Activated naive CD8-positive, alpha-beta T cell treated with anti-CD3 and anti-CD28 coated beads, Interleukin-2, amount 10 ng/mL, durations not matched to agents 7 days and 5 days (primary cell): ENCODE data around the gene MBD4. TPM values are rescaled to one million over a fixed set of nuclear protein-coding genes. Genes with fewer than 3 reads are reported as not detected.
A peak's percentile ranks its signal among the peaks of the same experiment; 100 is the strongest.
"Not testable (repeated sequence)": the region's sequence is repeated elsewhere in the genome, so short reads cannot be mapped to it uniquely, and the experiment has no call there.

Experiments
- ATAC-seq: fragments of 150-1000 bp; cut with Tn5 transposase; one replicate; pipeline ENCODE4 v1.10.0; 2021; ENCODE audit warnings: low read depth, moderate library complexity
- POLR2A ChIA-PET: fragments of 350-600 bp; sonication (Branson Sonifier 250); formaldehyde crosslinking; loops from one replicate; lab custom pipeline; 2021; ENCODE audit warnings: antibody characterized with exemption; lab: Charles Lee
- DNase-seq: peaks from one replicate; pipeline ENCODE4 v3.0.0; 2021
- H3K27ac Mint-ChIP-seq: one replicate; pipeline ENCODE4 v1.8.0; 2022; ENCODE audit warnings: mild to moderate bottlenecking, mixed read lengths
- H3K27me3 Mint-ChIP-seq: one replicate; pipeline ENCODE4 v1.8.0; 2022; ENCODE audit warnings: mild to moderate bottlenecking, moderate library complexity, mixed read lengths
- H3K36me3 Mint-ChIP-seq: one replicate; pipeline ENCODE4 v1.8.0; 2021; ENCODE audit warnings: mild to moderate bottlenecking, mixed read lengths
- H3K4me1 Mint-ChIP-seq: one replicate; pipeline ENCODE4 v1.8.0; 2021; ENCODE audit warnings: mixed read lengths
- H3K4me3 Mint-ChIP-seq: one replicate; pipeline ENCODE4 v1.8.0; 2022; ENCODE audit warnings: mild to moderate bottlenecking, moderate library complexity, mixed read lengths
- H3K9me3 Mint-ChIP-seq: one replicate; pipeline ENCODE4 v1.8.0; 2021; ENCODE audit warnings: mixed read lengths
- total RNA-seq, 2 experiments: library from RNA; stranded (reverse); gene quantifications; one replicate each; pipeline ENCODE4 v1.2.3, GENCODE V29; 2021

The MBD4 gene
- 10 to 100 TPM; 49.0 to 57.6 TPM for total RNA-seq

DNA sequence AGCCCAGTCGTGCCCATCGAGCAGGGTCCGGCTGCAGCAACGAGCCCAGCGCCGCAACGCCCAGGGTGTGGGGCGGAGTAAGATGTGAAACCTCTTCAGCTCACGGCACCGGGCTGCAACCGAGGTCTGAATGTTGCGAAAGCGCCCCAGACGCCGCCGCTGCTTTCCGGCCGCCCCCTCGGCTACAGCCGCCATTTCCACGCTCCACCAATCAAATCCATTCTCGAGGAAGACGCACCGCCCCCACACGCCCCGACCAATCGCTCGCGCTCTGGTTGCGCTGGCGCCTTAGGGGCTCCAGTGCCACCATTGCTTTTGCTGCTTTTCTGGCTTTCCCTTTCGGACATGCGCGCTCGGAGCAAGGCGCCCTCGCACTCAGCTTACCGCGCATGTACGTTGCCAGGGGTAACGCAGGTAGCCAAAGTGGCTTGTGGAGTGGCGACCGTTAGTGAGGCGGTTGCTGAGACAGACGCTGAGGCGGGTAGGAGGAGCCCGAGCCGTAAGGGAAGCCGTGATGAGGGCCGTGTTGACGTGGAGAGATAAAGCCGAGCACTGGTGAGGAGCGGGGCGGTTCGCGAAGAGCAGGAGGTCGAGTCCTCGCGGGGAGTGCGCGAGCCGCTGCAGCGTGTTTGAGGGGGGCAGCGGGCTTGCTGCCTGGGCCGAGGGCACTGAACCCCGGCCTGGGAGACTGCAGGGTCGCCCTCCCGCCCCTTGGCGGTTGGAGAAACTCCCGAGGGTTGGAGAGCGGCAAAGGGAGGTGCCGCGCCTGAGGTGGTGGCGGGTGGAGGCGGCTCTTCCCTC lies at the start of gene MBD4, which contains the start of gene IFT122:
TSS of gene MBD4 (minus strand) at position 132 of the 801 bp plus-strand sequence. CDS start at position 17, 115 bp downstream.
TSS of gene IFT122 (plus strand) at position 408 of the 801 bp plus-strand sequence. CDS start at position 515, 107 bp downstream.
- POLR2A ChIA-PET = interaction anchor here (0.5 to 4.1 kb wide), 16 partner anchors 11 to 425 kb away, joined by 3 to 40 read pairs (median 3); partner anchors contain the start of genes EFCAB12 and RAB43
- Mint-ChIP-seq H3K27me3 (no peaks in the 10 kb centered on the region), H3K4me1 (peaks cover 41% of the 10 kb centered on the region), H3K4me3 (peak within 1 kb of the TSS; percentile 87), H3K9me3 (no peaks in the 10 kb centered on the region), H3K36me3 (peaks cover 15% of the 10 kb centered on the region), H3K27ac (peak within 1 kb of the TSS; percentile 95)
- ATAC-seq (peak; percentile 95), DNase-seq (peak; percentile 96)

DNA sequence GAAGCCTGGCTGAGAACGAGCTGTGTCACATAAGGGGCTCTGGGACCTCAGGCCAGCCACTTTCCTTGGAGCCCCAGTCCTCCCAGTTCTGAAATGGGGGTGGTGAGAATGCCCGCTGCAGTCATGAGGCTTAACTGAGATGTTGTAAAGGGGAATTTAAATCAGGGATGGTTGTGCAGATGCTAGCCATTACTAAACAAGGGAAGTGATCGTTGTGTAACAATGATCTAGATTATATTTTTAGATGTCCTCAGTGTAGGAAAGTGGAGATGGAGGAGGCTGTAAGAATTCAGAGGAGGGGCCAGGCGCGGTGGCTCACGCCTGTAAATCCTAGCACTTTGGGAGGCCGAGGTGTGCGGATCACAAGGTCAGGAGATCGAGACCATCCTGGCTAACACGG lies 49.5 kb upstream of the MBD4 start:
- POLR2A ChIA-PET = not testable (repeated sequence)

DNA sequence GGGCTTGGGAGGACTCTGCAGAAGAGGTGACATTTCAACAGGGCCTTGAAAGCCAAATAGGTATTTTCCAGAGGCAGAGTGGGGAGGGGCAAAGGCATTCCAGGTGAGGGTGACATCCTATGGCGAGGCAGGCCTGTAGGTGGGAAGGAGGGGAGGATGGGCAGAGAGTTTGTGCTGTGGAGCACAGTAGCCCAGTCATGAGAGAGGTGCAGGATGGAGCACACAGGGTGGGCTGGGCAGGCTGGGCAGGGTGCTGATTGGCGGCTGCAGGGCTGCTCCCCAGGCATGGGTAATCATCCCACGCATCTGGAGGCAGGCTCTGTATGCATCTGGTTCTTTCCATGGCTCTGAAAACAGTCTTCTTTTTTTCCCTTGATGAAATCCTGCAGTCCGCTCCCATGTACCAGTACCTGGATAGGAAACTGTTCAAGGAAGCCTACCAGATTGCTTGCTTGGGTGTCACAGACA lies 48.2 kb upstream of the MBD4 start:
- ATAC-seq, H3K4me1 Mint-ChIP-seq, DNase-seq, H3K27me3 Mint-ChIP-seq, H3K36me3 Mint-ChIP-seq, H3K27ac Mint-ChIP-seq, H3K9me3 Mint-ChIP-seq, POLR2A ChIA-PET, H3K4me3 Mint-ChIP-seq: not testable (repeated sequence)

More for the DNA sequence above, 49.5 kb upstream of the MBD4 start:
- not testable (repeated sequence) for H3K36me3 Mint-ChIP-seq, H3K27me3 Mint-ChIP-seq, H3K4me3 Mint-ChIP-seq, ATAC-seq, DNase-seq, H3K9me3 Mint-ChIP-seq, H3K27ac Mint-ChIP-seq, H3K4me1 Mint-ChIP-seq

DNA sequence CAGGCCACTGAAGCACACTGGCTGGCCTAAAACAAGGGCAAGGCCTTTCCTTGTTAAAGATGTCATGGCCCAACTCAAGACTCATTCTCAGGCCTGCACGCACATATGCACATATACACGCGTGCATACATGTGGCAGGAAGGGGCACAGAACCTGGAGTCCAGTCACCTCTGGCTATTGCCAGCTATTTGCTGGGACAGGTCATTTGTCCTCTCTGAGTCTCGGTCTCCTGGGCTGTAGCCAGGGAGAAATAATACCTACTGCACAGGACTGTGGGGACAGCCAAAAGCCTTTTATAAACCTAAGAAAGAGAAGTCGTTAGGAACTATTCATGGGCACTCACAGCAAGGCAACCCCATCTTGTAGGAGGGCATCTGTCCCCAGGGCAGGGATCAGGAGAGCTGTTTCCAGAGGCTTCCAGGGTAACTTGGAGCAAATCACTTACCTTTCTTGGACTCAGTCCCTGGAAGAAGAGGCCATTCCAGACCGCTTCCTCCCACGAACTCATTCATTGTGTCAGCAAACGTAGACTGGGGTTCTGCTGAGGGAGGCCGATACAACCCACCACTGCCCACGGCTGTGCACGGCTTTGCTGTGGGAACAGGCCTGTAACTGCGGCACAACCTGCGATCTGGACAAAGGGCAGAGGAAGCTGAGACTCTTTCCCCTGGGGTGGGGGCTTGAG lies 47.6 kb upstream of the MBD4 start:
- ATAC-seq (no peak), DNase-seq (no peak)
- H3K9me3 Mint-ChIP-seq = no peaks in the 10 kb centered on the region
- no peaks in the 10 kb centered on the region for H3K4me1 Mint-ChIP-seq
- no peaks in the 10 kb centered on the region for H3K27me3 Mint-ChIP-seq
- POLR2A ChIA-PET = no interaction called here
- no peak overlapping the region for H3K27ac Mint-ChIP-seq
- H3K4me3 Mint-ChIP-seq = no peak overlapping the region
- H3K36me3 Mint-ChIP-seq = peaks cover 3% of the 10 kb centered on the region

DNA sequence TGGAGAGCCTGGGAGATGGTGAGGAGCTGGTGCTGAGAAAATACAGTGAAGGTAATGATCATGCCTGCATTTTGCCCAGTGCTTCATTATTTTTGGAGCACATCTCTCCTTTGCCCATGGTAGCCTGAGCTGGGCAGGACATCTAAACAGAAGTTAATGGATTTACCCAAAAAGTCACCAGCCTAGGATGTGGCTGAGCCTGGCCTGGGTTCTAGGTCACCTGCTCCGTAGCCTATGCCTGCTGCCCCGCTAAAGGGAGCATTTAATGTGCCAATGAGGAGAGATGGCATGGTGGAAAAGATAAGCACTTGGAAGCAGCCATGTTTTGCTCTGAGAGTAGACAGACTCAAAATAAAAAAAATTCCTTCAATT lies 46.9 kb upstream of the MBD4 start:
- Mint-ChIP-seq H3K27ac (no peak overlapping the region), H3K4me3 (no peak overlapping the region), H3K27me3 (no peaks in the 10 kb centered on the region), H3K36me3 (peaks cover 3% of the 10 kb centered on the region), H3K9me3 (no peaks in the 10 kb centered on the region), H3K4me1 (peaks cover 6% of the 10 kb centered on the region)
- no peak for DNase-seq
- POLR2A ChIA-PET = no interaction called here
- ATAC-seq = no peak

DNA sequence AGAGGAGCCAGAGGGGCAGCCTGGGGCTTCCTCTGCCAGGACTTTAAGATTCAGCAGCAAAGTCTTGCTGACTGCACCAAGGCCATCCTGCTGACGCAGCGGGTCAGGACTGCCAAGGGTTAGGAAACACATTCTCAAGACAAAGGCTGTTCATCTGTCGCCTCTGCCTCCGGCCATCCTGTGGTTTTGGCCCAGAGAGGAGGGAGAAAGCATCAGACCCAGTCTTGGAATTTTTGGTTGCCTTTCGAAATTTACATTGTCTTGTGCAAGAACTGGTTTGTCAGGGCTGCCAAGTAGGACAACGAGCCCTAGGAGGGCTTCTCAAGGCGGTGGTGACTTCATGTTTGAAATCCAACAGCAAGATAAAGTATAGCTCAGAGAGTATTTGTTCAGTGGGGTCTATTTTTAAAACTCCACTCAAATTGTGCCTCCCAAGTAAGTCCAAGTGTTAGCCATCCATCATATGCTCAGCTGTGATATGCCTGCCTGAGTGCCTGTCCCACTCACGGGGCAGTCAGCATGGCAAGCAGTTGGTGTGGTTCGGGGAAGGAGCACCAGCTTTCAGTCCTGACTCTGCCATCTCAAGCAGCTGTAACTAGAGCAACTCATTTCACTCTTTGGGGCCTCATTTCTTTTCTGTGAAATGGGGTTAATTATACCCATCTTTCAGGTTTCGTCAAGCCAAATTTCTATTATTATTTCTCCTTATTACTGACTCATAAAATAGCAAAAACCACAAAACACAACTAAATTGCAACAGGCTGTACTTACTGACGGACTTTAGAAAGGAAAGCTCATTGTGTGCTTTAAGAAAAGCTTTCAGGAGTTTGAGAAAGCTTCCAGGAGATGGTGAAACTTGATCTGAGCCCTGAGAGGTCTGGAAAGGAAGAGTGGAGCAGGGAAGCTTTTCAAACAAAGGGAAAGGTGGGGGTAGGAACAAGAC lies 46.2 kb upstream of the MBD4 start:
- no peaks in the 10 kb centered on the region for H3K9me3 Mint-ChIP-seq
- POLR2A ChIA-PET = no interaction called here
- ATAC-seq = no peak
- H3K27me3 Mint-ChIP-seq = no peaks in the 10 kb centered on the region
- H3K27ac Mint-ChIP-seq = no peak overlapping the region
- peaks cover 6% of the 10 kb centered on the region for H3K4me1 Mint-ChIP-seq
- no peak for DNase-seq
- no peak overlapping the region for H3K4me3 Mint-ChIP-seq
- peaks cover 3% of the 10 kb centered on the region for H3K36me3 Mint-ChIP-seq

DNA sequence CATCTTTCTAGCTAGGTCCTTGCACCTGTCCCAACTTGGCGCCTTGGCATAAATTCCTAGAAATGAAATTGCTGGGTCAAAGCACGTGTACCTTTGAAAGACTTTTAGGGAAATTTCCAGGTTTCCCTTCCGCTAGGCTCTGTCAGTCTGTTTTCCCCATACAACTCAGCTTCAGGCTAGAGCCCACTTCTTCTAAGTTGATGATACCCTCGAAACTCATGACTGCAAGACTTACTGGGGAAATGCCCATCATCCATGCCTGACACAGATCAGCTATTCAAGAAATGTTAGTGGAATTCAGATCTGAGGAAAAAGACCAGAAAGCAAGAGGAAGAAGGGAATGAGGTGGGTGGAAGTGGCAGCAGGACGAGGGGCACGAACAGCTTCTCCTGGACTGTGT lies 45.4 kb upstream of the MBD4 start:
- H3K27ac Mint-ChIP-seq, ATAC-seq, H3K27me3 Mint-ChIP-seq, H3K4me3 Mint-ChIP-seq, H3K4me1 Mint-ChIP-seq, H3K36me3 Mint-ChIP-seq, DNase-seq, POLR2A ChIA-PET, H3K9me3 Mint-ChIP-seq: not testable (repeated sequence)

DNA sequence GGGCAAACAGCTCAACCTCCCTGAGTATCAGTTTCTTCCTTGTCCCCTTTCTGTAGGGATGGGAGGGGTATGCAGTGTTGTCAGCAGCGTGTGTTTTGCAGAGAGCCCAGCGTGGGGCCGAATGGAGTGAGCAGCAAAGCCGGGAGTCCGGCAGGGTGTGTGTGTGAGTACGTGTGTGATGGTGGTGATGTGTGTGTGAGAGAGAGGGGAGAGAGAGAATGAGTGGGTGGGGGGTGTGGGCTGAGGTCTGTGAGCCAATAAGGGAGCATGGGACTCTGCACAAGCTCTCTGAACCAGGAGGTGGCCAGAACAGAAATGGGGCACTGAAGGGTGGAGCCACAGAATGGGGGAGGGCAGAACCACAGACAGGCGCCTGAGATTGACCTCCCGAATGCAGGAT lies 44.1 kb upstream of the MBD4 start:
- Mint-ChIP-seq H3K4me3 (no peak overlapping the region), H3K27me3 (no peaks in the 10 kb centered on the region), H3K27ac (no peak overlapping the region), H3K4me1 (peaks cover 6% of the 10 kb centered on the region), H3K36me3 (peaks cover 5% of the 10 kb centered on the region), H3K9me3 (no peaks in the 10 kb centered on the region)
- no peak for DNase-seq
- ATAC-seq = no peak
- POLR2A ChIA-PET = no interaction called here

DNA sequence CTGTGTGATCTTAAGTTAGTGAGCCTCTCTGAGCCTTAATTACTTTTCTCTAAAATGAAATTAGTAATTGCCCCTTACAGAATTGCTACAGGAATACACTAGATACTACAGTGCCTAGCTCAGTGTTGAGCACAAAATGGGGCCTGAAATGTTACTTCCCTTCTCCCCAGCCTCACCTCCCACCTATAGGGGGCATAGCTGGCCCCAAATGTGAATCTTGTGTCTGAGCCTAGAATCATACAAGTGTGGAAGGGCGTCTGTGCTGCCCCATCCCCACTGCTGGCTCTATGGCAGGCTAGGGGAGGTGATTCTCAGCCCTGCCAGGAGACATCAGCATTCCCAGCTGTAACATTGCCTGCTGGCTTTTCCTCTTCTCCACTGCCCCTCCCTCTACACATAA lies 43.0 kb upstream of the MBD4 start:
- no peak overlapping the region for H3K27ac Mint-ChIP-seq
- peaks cover 6% of the 10 kb centered on the region for H3K4me1 Mint-ChIP-seq
- ATAC-seq (no peak), DNase-seq (no peak)
- no peaks in the 10 kb centered on the region for H3K9me3 Mint-ChIP-seq
- no peaks in the 10 kb centered on the region for H3K27me3 Mint-ChIP-seq
- POLR2A ChIA-PET = no interaction called here
- H3K4me3 Mint-ChIP-seq = no peak overlapping the region
- peaks cover 5% of the 10 kb centered on the region for H3K36me3 Mint-ChIP-seq

DNA sequence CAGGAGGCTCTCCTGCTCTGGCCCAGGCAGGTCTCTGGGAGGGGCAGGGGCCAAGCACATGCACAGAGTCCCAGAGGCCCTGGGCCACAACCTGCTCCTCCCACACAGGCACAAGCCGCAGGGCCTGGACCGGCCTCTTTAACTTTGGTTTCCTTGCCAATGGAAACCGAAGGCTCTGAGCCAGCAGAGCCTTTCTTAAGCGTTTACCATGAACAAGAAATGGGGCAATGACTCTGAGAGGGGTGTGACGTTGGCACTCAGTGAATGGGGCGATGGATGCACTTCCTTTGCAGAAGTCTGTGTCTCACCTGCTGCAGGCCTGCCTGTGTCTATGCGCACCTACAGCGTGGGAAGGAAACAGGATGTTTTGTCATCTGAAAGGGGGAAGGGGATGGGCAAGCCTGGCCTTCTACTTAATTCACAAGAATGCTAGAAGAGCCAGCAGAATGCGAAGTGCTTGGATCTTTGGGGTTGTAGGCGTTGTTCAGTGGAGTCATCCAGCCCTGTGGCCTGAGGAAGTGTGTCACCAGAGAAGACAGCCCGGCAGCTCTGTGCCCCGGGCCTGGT lies 42.1 kb upstream of the MBD4 start:
- H3K36me3 Mint-ChIP-seq = peaks cover 5% of the 10 kb centered on the region
- no peak overlapping the region for H3K4me3 Mint-ChIP-seq
- POLR2A ChIA-PET = no interaction called here
- no peaks in the 10 kb centered on the region for H3K9me3 Mint-ChIP-seq
- peak; percentile 76 for ATAC-seq
- H3K27me3 Mint-ChIP-seq = no peaks in the 10 kb centered on the region
- DNase-seq = no peak
- peaks cover 6% of the 10 kb centered on the region for H3K4me1 Mint-ChIP-seq
- peak overlapping the region; percentile 27 for H3K27ac Mint-ChIP-seq

DNA sequence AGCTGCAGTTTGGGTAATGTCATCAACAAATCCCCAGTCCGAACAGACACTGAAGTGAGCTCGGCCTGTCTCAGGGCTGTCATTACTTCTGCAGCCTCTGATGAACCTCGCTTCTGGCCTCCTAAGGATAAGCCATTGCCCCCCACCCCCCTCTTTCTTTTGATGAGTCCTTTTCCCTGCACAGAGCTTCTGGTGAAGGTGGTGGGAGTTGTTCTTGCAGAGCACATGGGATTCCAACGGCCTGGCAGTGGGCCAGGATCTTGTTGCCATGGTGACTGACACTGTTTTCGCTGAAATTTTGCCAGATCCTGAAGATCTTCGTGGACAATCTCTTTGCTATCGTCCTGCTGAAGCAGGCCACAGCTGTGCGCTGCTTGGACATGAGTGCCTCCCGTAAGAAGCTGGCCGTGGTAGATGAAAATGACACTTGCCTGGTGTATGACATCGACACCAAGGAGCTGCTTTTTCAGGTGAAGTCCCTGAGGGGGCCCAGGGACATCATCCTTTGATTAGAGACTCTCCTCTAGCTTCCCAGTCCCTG lies 41.5 kb upstream of the MBD4 start:
- H3K4me3 Mint-ChIP-seq, H3K36me3 Mint-ChIP-seq, ATAC-seq, H3K9me3 Mint-ChIP-seq, H3K4me1 Mint-ChIP-seq, DNase-seq, H3K27me3 Mint-ChIP-seq: not testable (repeated sequence)
- POLR2A ChIA-PET = interaction anchor here (0.8 kb wide), 1 partner anchor 41 kb away, joined by 3 read pairs; the partner anchor contains the start of genes IFT122 and MBD4
- H3K27ac Mint-ChIP-seq = peak overlapping the region; percentile 30

DNA sequence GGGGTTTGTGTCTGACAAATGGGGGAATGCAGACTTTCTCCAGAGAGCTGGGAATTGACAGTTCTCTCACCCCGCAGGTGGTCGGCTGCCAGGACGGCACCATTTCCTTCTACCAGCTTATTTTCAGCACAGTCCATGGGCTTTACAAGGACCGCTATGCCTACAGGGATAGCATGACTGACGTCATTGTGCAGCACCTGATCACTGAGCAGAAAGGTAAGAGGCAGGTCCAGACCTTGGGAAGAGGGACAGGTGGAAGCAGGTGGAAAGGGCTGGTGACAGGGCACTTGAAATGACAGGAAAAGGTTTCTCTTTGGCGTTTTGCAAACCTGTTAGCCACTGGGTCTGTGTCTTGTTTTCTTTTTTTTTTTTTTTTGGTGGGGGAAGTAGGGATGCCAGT lies 36.8 kb upstream of the MBD4 start:
- Mint-ChIP-seq H3K9me3 (no peaks in the 10 kb centered on the region), H3K27me3 (no peaks in the 10 kb centered on the region), H3K36me3 (peaks cover 5% of the 10 kb centered on the region), H3K4me1 (no peaks in the 10 kb centered on the region), H3K27ac (no peak overlapping the region), H3K4me3 (no peak overlapping the region)
- POLR2A ChIA-PET = no interaction called here
- ATAC-seq (no peak), DNase-seq (no peak)
